IMR-90 (cell line): Measurements from ENCODE around the gene RAB30. TPM values are rescaled to one million over a fixed set of nuclear protein-coding genes. Genes with fewer than 3 reads are reported as not detected.

Source experiments
- ATAC-seq: fragments of 200-7000 bp; cut with Tn5 transposase; 2 replicates; pipeline ENCODE4 v1.9.1; 2020; ENCODE audit warnings: low read depth, mild to moderate bottlenecking, moderate library complexity
- BruUV-seq: library from RNA; stranded (reverse); fragments of 400-500 nt; replicated peaks from 2 replicates; lab custom pipeline; 2021; lab: Mats Ljungman, UMichigan
- CTCF ChIA-PET: fragments of 300-600 bp; formaldehyde crosslinking; extraction: SDS; loops from one replicate; lab custom pipeline; 2021; ENCODE audit warnings: antibody characterized with exemption; lab: Yijun Ruan, JAX
- POLR2A ChIA-PET: fragments of 300-600 bp; sonication (Branson Sonifier 250); formaldehyde crosslinking; loops from one replicate; lab custom pipeline; 2022; ENCODE audit warnings: antibody characterized with exemption; ENCODE audit not compliant: unreplicated experiment; lab: Charles Lee
- DNase-seq: peaks from one replicate; pipeline ENCODE4 v3.0.0; 2013
- H2AFZ ChIP-seq: replicated peaks from 2 replicates; pipeline ENCODE3; 2013; ENCODE audit warnings: low read length, mild to moderate bottlenecking; ENCODE audit not compliant: poor library complexity
- H2AK5ac ChIP-seq: 2 replicates; pipeline ENCODE4 v1.6.1; 2013; ENCODE audit warnings: low read depth, low read length, inconsistent platforms
- H2AK9ac ChIP-seq: replicated peaks from 2 replicates; pipeline ENCODE3; 2013; ENCODE audit warnings: mild to moderate bottlenecking, low read depth, low read length, moderate library complexity; ENCODE audit not compliant: poor library complexity
- H2BK120ac ChIP-seq: 2 replicates; pipeline ENCODE4 v1.6.1; 2013; ENCODE audit warnings: low read depth, low read length, inconsistent platforms
- H2BK15ac ChIP-seq: 3 replicates; pipeline ENCODE4 v1.6.1; 2013; ENCODE audit warnings: low read depth, low read length, inconsistent platforms
- H2BK20ac ChIP-seq: 2 replicates; pipeline ENCODE4 v1.6.1; 2013; ENCODE audit warnings: low read depth, mild to moderate bottlenecking, inconsistent platforms, low read length, moderate library complexity
- H2BK5ac ChIP-seq: 2 replicates; pipeline ENCODE4 v1.6.1; 2013; ENCODE audit warnings: mild to moderate bottlenecking, low read depth, low read length, inconsistent platforms; ENCODE audit not compliant: poor library complexity, severe bottlenecking
- H3K14ac ChIP-seq: replicated peaks from 2 replicates; pipeline ENCODE4 v1.6.1; 2013; ENCODE audit warnings: low read depth, low read length, inconsistent platforms
- H3K18ac ChIP-seq: 2 replicates; pipeline ENCODE4 v1.6.1; 2013; ENCODE audit warnings: low read depth, low read length, control low read depth
- H3K23ac ChIP-seq: 2 replicates; pipeline ENCODE4 v1.6.1; 2013; ENCODE audit warnings: low read depth, low read length, inconsistent platforms
- H3K27ac ChIP-seq: 2 replicates; pipeline ENCODE4 v1.5.1; 2013; ENCODE audit warnings: mild to moderate bottlenecking, control low read depth, low read length; ENCODE audit not compliant: insufficient read depth
- H3K27me3 ChIP-seq: 2 replicates; pipeline ENCODE4 v1.6.1; 2013; ENCODE audit warnings: low read length; ENCODE audit not compliant: control insufficient read depth, insufficient read depth
- H3K36me3 ChIP-seq: 2 replicates; pipeline ENCODE4 v1.6.1; 2013; ENCODE audit warnings: low read length, mixed read lengths; ENCODE audit not compliant: control insufficient read depth, insufficient read depth
- H3K4ac ChIP-seq: 2 replicates; pipeline ENCODE4 v1.6.1; 2013; ENCODE audit warnings: low read depth, low read length, inconsistent platforms
- H3K4me1 ChIP-seq: 2 replicates; pipeline ENCODE4 v1.6.1; 2013; ENCODE audit warnings: low read length, mixed read lengths; ENCODE audit not compliant: control insufficient read depth, insufficient read depth
- H3K4me2 ChIP-seq: 2 replicates; pipeline ENCODE4 v1.6.1; 2013; ENCODE audit warnings: low read depth, mild to moderate bottlenecking, control low read depth, low read length, moderate library complexity
- H3K4me3 ChIP-seq: 2 replicates; pipeline ENCODE4 v1.5.1; 2013; ENCODE audit warnings: low read depth, mild to moderate bottlenecking, control low read depth, low read length, moderate library complexity; ENCODE audit not compliant: insufficient read depth
- H3K56ac ChIP-seq: 2 replicates; pipeline ENCODE4 v1.6.1; 2013; ENCODE audit warnings: low read length, inconsistent platforms; ENCODE audit not compliant: insufficient read depth; ENCODE audit errors: extremely low read depth
- H3K79me1 ChIP-seq, 2 experiments: 2 replicates each; pipeline ENCODE4 v1.6.1; 2013; ENCODE audit warnings: low read length in 2 of 2, inconsistent platforms in 1 of 2, low read depth in 1 of 2
- H3K9ac ChIP-seq: 2 replicates; pipeline ENCODE4 v1.6.1; 2013; ENCODE audit warnings: low read depth, low read length, control low read depth
- H3K9me1 ChIP-seq: 2 replicates; pipeline ENCODE4 v1.6.1; 2013; ENCODE audit warnings: low read length, inconsistent platforms; ENCODE audit not compliant: insufficient read depth
- H3K9me3 ChIP-seq: 2 replicates; pipeline ENCODE4 v1.6.1; 2013; ENCODE audit warnings: low read length; ENCODE audit not compliant: control insufficient read depth, insufficient read depth
- H4K20me1 ChIP-seq: 2 replicates; pipeline ENCODE4 v1.6.1; 2013; ENCODE audit warnings: low read length, inconsistent platforms; ENCODE audit not compliant: insufficient read depth
- H4K5ac ChIP-seq: 2 replicates; pipeline ENCODE4 v1.6.1; 2013; ENCODE audit warnings: mild to moderate bottlenecking, low read depth, low read length, control low read depth
- H4K8ac ChIP-seq, 2 experiments: 2 replicates each; pipeline ENCODE4 v1.6.1; 2013; ENCODE audit warnings: low read depth in 2 of 2, low read length in 2 of 2, control low read depth in 1 of 2, inconsistent platforms in 1 of 2
- H4K91ac ChIP-seq: 2 replicates; pipeline ENCODE4 v1.6.1; 2013; ENCODE audit warnings: low read depth, low read length, inconsistent platforms; ENCODE audit not compliant: insufficient read depth
- CEBPB ChIP-seq: IDR thresholded peaks from 2 replicates; pipeline ENCODE4 v1.6.1; 2012; ENCODE audit warnings: low read depth, low read length, improper control_type of control experiment
- CTCF ChIP-seq: conservative IDR thresholded peaks from 2 replicates; pipeline ENCODE4 v1.5.1; 2012; ENCODE audit warnings: mild to moderate bottlenecking, low read depth, low read length, improper control_type of control experiment
- ELK1 ChIP-seq: fragments of 150-350 bp; IDR thresholded peaks from 2 replicates; pipeline ENCODE4 v1.6.1; 2016; ENCODE audit warnings: low read depth, mild to moderate bottlenecking, low read length, moderate library complexity, borderline replicate concordance
- FOS ChIP-seq: fragments of 150-350 bp; IDR thresholded peaks from 2 replicates; pipeline ENCODE4 v1.6.1; 2016; ENCODE audit warnings: low read depth, low read length
- MXI1 ChIP-seq: IDR thresholded peaks from 2 replicates; pipeline ENCODE4 v1.6.1; 2012; ENCODE audit warnings: low read depth, mild to moderate bottlenecking, low read length, moderate library complexity, borderline replicate concordance
- NFE2L2 ChIP-seq: fragments of 150-350 bp; IDR thresholded peaks from 2 replicates; pipeline ENCODE4 v1.6.1; 2016; ENCODE audit warnings: low read depth, mild to moderate bottlenecking, low read length
- RAD21 ChIP-seq: IDR thresholded peaks from 2 replicates; pipeline ENCODE4 v1.6.1; 2012; ENCODE audit warnings: low read length, improper control_type of control experiment
- WGBS, 2 experiments: methylation state at CpG; one replicate each; pipeline versions ENCODE4 v1.1.5 to v1.1.7; 2013; ENCODE audit warnings: missing lambda C conversion rate in 2 of 2; ENCODE audit not compliant: insufficient read length in 1 of 2; ENCODE audit errors: extremely low coverage in 2 of 2; 5-methylcytosine and 5-hydroxymethylcytosine counted together
- dilution Hi-C: fragments of 300-500 bp; cut with HindIII; formaldehyde crosslinking; loops from one replicate; pipeline ENCODE4 v1.14.3; 2018; ENCODE audit warnings: low sequenced_read_pairs; ENCODE audit not compliant: unreplicated experiment
- in situ Hi-C: fragments of 300-500 bp; cut with MboI; formaldehyde crosslinking; loops from 3 replicates; pipeline ENCODE4 v1.14.3; 2019; ENCODE audit warnings: low sequenced_read_pairs, inconsistent platforms, mixed read lengths
- intact Hi-C: fragments of 100-400 bp; cut with micrococcal nuclease; formaldehyde crosslinking; loops from 2 replicates; pipeline ENCODE4 v1.10.0; 2022
- polyA plus RNA-seq, 3 experiments: library from polyadenylated mRNA; depleted of rRNA; stranded (reverse); fragments of >200 nt; gene quantifications; 2 replicates each; pipeline ENCODE4 v1.2.3, GENCODE V29; 2012; ENCODE audit warnings: low replicate concordance in 1 of 3
- total RNA-seq: library from RNA; depleted of rRNA; stranded (reverse); fragments of >200 nt; gene quantifications from 2 replicates; pipeline ENCODE4 v1.2.3, GENCODE V29; 2012

RAB30 gene
- total and polyA plus RNA-seq, 2 of the 4 experiments (the other 2 are of a cell fraction) = 7.2 to 25.6 TPM

- Histone ChIP-seq H3K4me1 (peaks cover 14% of the 10 kb centered on the region), H3K23ac (no peak overlapping the region), H2BK5ac (no peak overlapping the region), H3K27ac (peak overlapping the region; percentile 54; the same call in 1 of the 2 replicates), H3K9ac (no peak overlapping the region), H3K36me3 (no peaks in the 10 kb centered on the region), H4K20me1 (no peaks in the 10 kb centered on the region; the same call in 1 of the 2 replicates), H3K14ac (0 out of 2 replicates have a peak overlapping the region, but pooled peaks have one; percentile 46), H3K18ac (peak overlapping the region; percentile 54), H2AFZ (no peak overlapping the region), H3K4me2 (peak overlapping the region; percentile 65; the same call in 1 of the 2 replicates), H3K27me3 (peaks cover 4% of the 10 kb centered on the region), H3K4me3 (no peak overlapping the region), H2AK5ac (no peak overlapping the region), H3K79me1 (no peaks in the 10 kb centered on the region), H2AK9ac (no peak overlapping the region), H4K91ac (no peak overlapping the region), H4K5ac (no peak overlapping the region), H2BK120ac (no peak overlapping the region), H3K4ac (no peak overlapping the region), H3K56ac (no peak overlapping the region), H2BK20ac (no peak overlapping the region), H3K9me3 (peaks cover 2% of the 10 kb centered on the region; the same call in 1 of the 2 replicates), H3K9me1 (no peaks in the 10 kb centered on the region), H4K8ac (no peak overlapping the region), H2BK15ac (no peak overlapping the region)
- in situ Hi-C loops (no loop called here), dilution Hi-C loops (no loop called here), intact Hi-C loops (no loop called here)
- DNase-seq = peak; percentile 11
- ChIA-PET CTCF (no interaction called here), POLR2A (no interaction called here)
- TF ChIP-seq NFE2L2 (no peak), ELK1 (no peak), RAD21 (no peak), MXI1 (no peak), FOS (no peak), CTCF (no peak), CEBPB (no peak)
- peak; percentile 41 for ATAC-seq
- no TSS peak for BruUV-seq
- WGBS, 2 experiments = no CpG with 5 or more reads among the region's 3 CpGs
Observed at GRCh38 chr11:83119216-83119615, 47.5 kb upstream of the RAB30 start.
